Measurements from ENCODE around the gene SLC9A9.

- no peak for TF ChIP-seq CTCF (IDR thresholded peaks at IDR 0.05; ENCODE audit: poor library complexity)
- no peak for TF ChIP-seq EZH2phosphoT487 (IDR thresholded peaks at IDR 0.05; ENCODE audit: low read depth, severe bottlenecking, unreplicated experiment)
Measured at GRCh38 chr3:143586576-143586975, 261.7 kb downstream of the SLC9A9 start.
